IMR-90 (cell line): ENCODE results near the gene KCTD2. TPM values are rescaled to one million over a fixed set of nuclear protein-coding genes. Genes with fewer than 3 reads are reported as not detected.

Experiments used
- ATAC-seq: fragments of 200-7000 bp; cut with Tn5 transposase; 2 replicates; pipeline ENCODE4 v1.9.1; 2020; ENCODE audit warnings: low read depth, mild to moderate bottlenecking, moderate library complexity
- BruUV-seq: library from RNA; stranded (reverse); fragments of 400-500 nt; replicated peaks from 2 replicates; lab custom pipeline; 2021; lab: Mats Ljungman, UMichigan
- CTCF ChIA-PET: fragments of 300-600 bp; formaldehyde crosslinking; extraction: SDS; loops from one replicate; lab custom pipeline; 2021; ENCODE audit warnings: antibody characterized with exemption; lab: Yijun Ruan, JAX
- POLR2A ChIA-PET: fragments of 300-600 bp; sonication (Branson Sonifier 250); formaldehyde crosslinking; loops from one replicate; lab custom pipeline; 2022; ENCODE audit warnings: antibody characterized with exemption; ENCODE audit not compliant: unreplicated experiment; lab: Charles Lee
- DNase-seq: peaks from one replicate; pipeline ENCODE4 v3.0.0; 2013
- H2AFZ ChIP-seq: replicated peaks from 2 replicates; pipeline ENCODE3; 2013; ENCODE audit warnings: low read length, mild to moderate bottlenecking; ENCODE audit not compliant: poor library complexity
- H2AK5ac ChIP-seq: 2 replicates; pipeline ENCODE4 v1.6.1; 2013; ENCODE audit warnings: low read depth, low read length, inconsistent platforms
- H2AK9ac ChIP-seq: replicated peaks from 2 replicates; pipeline ENCODE3; 2013; ENCODE audit warnings: mild to moderate bottlenecking, low read depth, low read length, moderate library complexity; ENCODE audit not compliant: poor library complexity
- H2BK120ac ChIP-seq: 2 replicates; pipeline ENCODE4 v1.6.1; 2013; ENCODE audit warnings: low read depth, low read length, inconsistent platforms
- H2BK15ac ChIP-seq: 3 replicates; pipeline ENCODE4 v1.6.1; 2013; ENCODE audit warnings: low read depth, low read length, inconsistent platforms
- H2BK20ac ChIP-seq: 2 replicates; pipeline ENCODE4 v1.6.1; 2013; ENCODE audit warnings: low read depth, mild to moderate bottlenecking, inconsistent platforms, low read length, moderate library complexity
- H2BK5ac ChIP-seq: 2 replicates; pipeline ENCODE4 v1.6.1; 2013; ENCODE audit warnings: mild to moderate bottlenecking, low read depth, low read length, inconsistent platforms; ENCODE audit not compliant: poor library complexity, severe bottlenecking
- H3K14ac ChIP-seq: replicated peaks from 2 replicates; pipeline ENCODE4 v1.6.1; 2013; ENCODE audit warnings: low read depth, low read length, inconsistent platforms
- H3K18ac ChIP-seq: 2 replicates; pipeline ENCODE4 v1.6.1; 2013; ENCODE audit warnings: low read depth, low read length, control low read depth
- H3K23ac ChIP-seq: 2 replicates; pipeline ENCODE4 v1.6.1; 2013; ENCODE audit warnings: low read depth, low read length, inconsistent platforms
- H3K27ac ChIP-seq: 2 replicates; pipeline ENCODE4 v1.5.1; 2013; ENCODE audit warnings: mild to moderate bottlenecking, control low read depth, low read length; ENCODE audit not compliant: insufficient read depth
- H3K27me3 ChIP-seq: 2 replicates; pipeline ENCODE4 v1.6.1; 2013; ENCODE audit warnings: low read length; ENCODE audit not compliant: control insufficient read depth, insufficient read depth
- H3K36me3 ChIP-seq: 2 replicates; pipeline ENCODE4 v1.6.1; 2013; ENCODE audit warnings: low read length, mixed read lengths; ENCODE audit not compliant: control insufficient read depth, insufficient read depth
- H3K4ac ChIP-seq: 2 replicates; pipeline ENCODE4 v1.6.1; 2013; ENCODE audit warnings: low read depth, low read length, inconsistent platforms
- H3K4me1 ChIP-seq: 2 replicates; pipeline ENCODE4 v1.6.1; 2013; ENCODE audit warnings: low read length, mixed read lengths; ENCODE audit not compliant: control insufficient read depth, insufficient read depth
- H3K4me2 ChIP-seq: 2 replicates; pipeline ENCODE4 v1.6.1; 2013; ENCODE audit warnings: low read depth, mild to moderate bottlenecking, control low read depth, low read length, moderate library complexity
- H3K4me3 ChIP-seq: 2 replicates; pipeline ENCODE4 v1.5.1; 2013; ENCODE audit warnings: low read depth, mild to moderate bottlenecking, control low read depth, low read length, moderate library complexity; ENCODE audit not compliant: insufficient read depth
- H3K56ac ChIP-seq: 2 replicates; pipeline ENCODE4 v1.6.1; 2013; ENCODE audit warnings: low read length, inconsistent platforms; ENCODE audit not compliant: insufficient read depth; ENCODE audit errors: extremely low read depth
- H3K79me1 ChIP-seq, 2 experiments: 2 replicates each; pipeline ENCODE4 v1.6.1; 2013; ENCODE audit warnings: low read length in 2 of 2, inconsistent platforms in 1 of 2, low read depth in 1 of 2
- H3K9ac ChIP-seq: 2 replicates; pipeline ENCODE4 v1.6.1; 2013; ENCODE audit warnings: low read depth, low read length, control low read depth
- H3K9me1 ChIP-seq: 2 replicates; pipeline ENCODE4 v1.6.1; 2013; ENCODE audit warnings: low read length, inconsistent platforms; ENCODE audit not compliant: insufficient read depth
- H3K9me3 ChIP-seq: 2 replicates; pipeline ENCODE4 v1.6.1; 2013; ENCODE audit warnings: low read length; ENCODE audit not compliant: control insufficient read depth, insufficient read depth
- H4K20me1 ChIP-seq: 2 replicates; pipeline ENCODE4 v1.6.1; 2013; ENCODE audit warnings: low read length, inconsistent platforms; ENCODE audit not compliant: insufficient read depth
- H4K5ac ChIP-seq: 2 replicates; pipeline ENCODE4 v1.6.1; 2013; ENCODE audit warnings: mild to moderate bottlenecking, low read depth, low read length, control low read depth
- H4K8ac ChIP-seq, 2 experiments: 2 replicates each; pipeline ENCODE4 v1.6.1; 2013; ENCODE audit warnings: low read depth in 2 of 2, low read length in 2 of 2, control low read depth in 1 of 2, inconsistent platforms in 1 of 2
- H4K91ac ChIP-seq: 2 replicates; pipeline ENCODE4 v1.6.1; 2013; ENCODE audit warnings: low read depth, low read length, inconsistent platforms; ENCODE audit not compliant: insufficient read depth
- BHLHE40 ChIP-seq: fragments of 150-350 bp; IDR thresholded peaks from 2 replicates; pipeline ENCODE4 v1.6.1; 2016; ENCODE audit warnings: mild to moderate bottlenecking, low read depth, low read length
- CHD1 ChIP-seq: IDR thresholded peaks from 2 replicates; pipeline ENCODE4 v1.6.1; 2012; ENCODE audit warnings: low read depth, low read length, improper control_type of control experiment
- ELK1 ChIP-seq: fragments of 150-350 bp; IDR thresholded peaks from 2 replicates; pipeline ENCODE4 v1.6.1; 2016; ENCODE audit warnings: low read depth, mild to moderate bottlenecking, low read length, moderate library complexity, borderline replicate concordance
- FOS ChIP-seq: fragments of 150-350 bp; IDR thresholded peaks from 2 replicates; pipeline ENCODE4 v1.6.1; 2016; ENCODE audit warnings: low read depth, low read length
- MAFK ChIP-seq: IDR thresholded peaks from 2 replicates; pipeline ENCODE4 v1.6.1; 2012; ENCODE audit warnings: low read depth, low read length, improper control_type of control experiment
- MXI1 ChIP-seq: IDR thresholded peaks from 2 replicates; pipeline ENCODE4 v1.6.1; 2012; ENCODE audit warnings: low read depth, mild to moderate bottlenecking, low read length, moderate library complexity, borderline replicate concordance
- NFE2L2 ChIP-seq: fragments of 150-350 bp; IDR thresholded peaks from 2 replicates; pipeline ENCODE4 v1.6.1; 2016; ENCODE audit warnings: low read depth, mild to moderate bottlenecking, low read length
- RCOR1 ChIP-seq: IDR thresholded peaks from 2 replicates; pipeline ENCODE4 v1.6.1; 2012; ENCODE audit warnings: mild to moderate bottlenecking, low read length, improper control_type of control experiment; ENCODE audit not compliant: insufficient replicate concordance
- SMC3 ChIP-seq: fragments of 150-350 bp; IDR thresholded peaks from 2 replicates; pipeline ENCODE4 v1.6.1; 2016; ENCODE audit warnings: low read depth, mild to moderate bottlenecking, antibody characterized with exemption, low read length, moderate library complexity
- WGBS, 2 experiments: methylation state at CpG; one replicate each; pipeline versions ENCODE4 v1.1.5 to v1.1.7; 2013; ENCODE audit warnings: missing lambda C conversion rate in 2 of 2; ENCODE audit not compliant: insufficient read length in 1 of 2; ENCODE audit errors: extremely low coverage in 2 of 2; 5-methylcytosine and 5-hydroxymethylcytosine counted together
- dilution Hi-C: fragments of 300-500 bp; cut with HindIII; formaldehyde crosslinking; loops from one replicate; pipeline ENCODE4 v1.14.3; 2018; ENCODE audit warnings: low sequenced_read_pairs; ENCODE audit not compliant: unreplicated experiment
- in situ Hi-C: fragments of 300-500 bp; cut with MboI; formaldehyde crosslinking; loops from 3 replicates; pipeline ENCODE4 v1.14.3; 2019; ENCODE audit warnings: low sequenced_read_pairs, inconsistent platforms, mixed read lengths
- intact Hi-C: fragments of 100-400 bp; cut with micrococcal nuclease; formaldehyde crosslinking; loops from 2 replicates; pipeline ENCODE4 v1.10.0; 2022
- polyA plus RNA-seq, 3 experiments: library from polyadenylated mRNA; depleted of rRNA; stranded (reverse); fragments of >200 nt; gene quantifications; 2 replicates each; pipeline ENCODE4 v1.2.3, GENCODE V29; 2012; ENCODE audit warnings: low replicate concordance in 1 of 3
- total RNA-seq: library from RNA; depleted of rRNA; stranded (reverse); fragments of >200 nt; gene quantifications from 2 replicates; pipeline ENCODE4 v1.2.3, GENCODE V29; 2012

Gene KCTD2
- total and polyA plus RNA-seq, 2 of the 4 experiments (the other 2 are of a cell fraction), result 9.1 to 18.4 TPM

- no peak for TF ChIP-seq MAFK
- no peak for TF ChIP-seq RCOR1
- TF ChIP-seq SMC3, result no peak
- no peak for TF ChIP-seq FOS
- no peak for TF ChIP-seq NFE2L2
- TF ChIP-seq CHD1, result no peak
- no peak for TF ChIP-seq ELK1
- TF ChIP-seq MXI1, result no peak
- no peak for TF ChIP-seq BHLHE40
- CTCF ChIA-PET, result no interaction called here
- peak overlapping the region; percentile 83 for H2AK5ac ChIP-seq
- H2BK120ac ChIP-seq, result 0 out of 2 replicates have a peak overlapping the region, but pooled peaks have one; percentile 0
- WGBS, 2 experiments, result 83% methylated on average over 10 of the region's 15 CpGs; no CpG with 5 or more reads in 1 of the 2 experiments
- peak overlapping the region; percentile 45; the same call in 1 of the 2 replicates for H3K4ac ChIP-seq
- no peak overlapping the region for H3K4me2 ChIP-seq
- no peak overlapping the region for H3K9ac ChIP-seq
- no peak overlapping the region; the same call in 1 of the 2 replicates for H3K14ac ChIP-seq
- H2BK15ac ChIP-seq, result peak overlapping the region; percentile 21; the same call in 1 of the 3 replicates
- H2BK5ac ChIP-seq, result no peak overlapping the region
- H3K36me3 ChIP-seq, result no peaks in the 10 kb centered on the region
- H3K9me3 ChIP-seq, result no peaks in the 10 kb centered on the region
- H3K9me1 ChIP-seq, result peaks cover 15% of the 10 kb centered on the region
- H3K18ac ChIP-seq, result no peak overlapping the region
- no peak overlapping the region for H3K4me3 ChIP-seq
- H3K27me3 ChIP-seq, result no peaks in the 10 kb centered on the region
- 0 out of 2 replicates have a peak overlapping the region, but pooled peaks have one; percentile 14 for H2BK20ac ChIP-seq
- intact Hi-C loops, result no loop called here
- no TSS peak for BruUV-seq
- POLR2A ChIA-PET, result no interaction called here
- peak overlapping the region; percentile 94 to 100; a peak in 2 of 4 replicates for H4K8ac ChIP-seq
- no peak overlapping the region for H3K23ac ChIP-seq
- H2AFZ ChIP-seq, result no peak overlapping the region
- ATAC-seq (no peak), DNase-seq (no peak)
- H2AK9ac ChIP-seq, result peak overlapping the region; percentile 44
- dilution Hi-C loops, result no loop called here
- no peak overlapping the region for H4K5ac ChIP-seq
- no peaks in the 10 kb centered on the region for H4K20me1 ChIP-seq
- no peak overlapping the region for H3K56ac ChIP-seq
- no peak overlapping the region for H3K27ac ChIP-seq
- H4K91ac ChIP-seq, result peak overlapping the region; percentile 18; the same call in 1 of the 2 replicates
- peaks cover 0 to 19% of the 10 kb centered on the region in 2 experiments; a peak in 3 of 4 replicates for H3K79me1 ChIP-seq
- H3K4me1 ChIP-seq, result peaks cover 18% of the 10 kb centered on the region
- in situ Hi-C loops, result no loop called here
Observed at GRCh38 chr17:75086496-75087181, 39.6 kb downstream of the KCTD2 start.
